K562 (cell line): ENCODE results near the gene PRODH2. TPM values are rescaled to one million over a fixed set of nuclear protein-coding genes. Genes with fewer than 3 reads are reported as not detected.

Source experiments
- ARID1B ChIP-seq: fragments of 450-650 bp; IDR thresholded peaks from 2 replicates; pipeline ENCODE4 v1.6.1; 2016; ENCODE audit warnings: antibody characterized with exemption, mild to moderate bottlenecking, inconsistent platforms
- DMBX1 ChIP-seq: fragments of 250-450 bp; sonication (Bioruptor Pico); IDR thresholded peaks from 2 replicates; pipeline ENCODE4 v1.8.0; 2022; ENCODE audit warnings: inconsistent platforms, mild to moderate bottlenecking, moderate library complexity, borderline replicate concordance
- EP300 ChIP-seq: IDR thresholded peaks from 2 replicates; pipeline ENCODE4 v1.6.1; 2012; ENCODE audit warnings: low read length, improper control_type of control experiment
- GABPA ChIP-seq: fragments of 200-800 bp; sonication (Bioruptor generic); conservative IDR thresholded peaks from 2 replicates; pipeline ENCODE4 v1.6.1; 2016; ENCODE audit warnings: low read depth, missing genetic modification characterization, missing compliant biosample characterization
- HDAC2 ChIP-seq: fragments of 450-650 bp; IDR thresholded peaks from 2 replicates; pipeline ENCODE4 v1.6.1; 2016; ENCODE audit warnings: mild to moderate bottlenecking
- JUND ChIP-seq, 2 experiments: IDR thresholded peaks; 2 replicates in 1 of 2; 3 replicates in 1 of 2; pipeline ENCODE4 v1.6.1; 2011; ENCODE audit warnings: borderline replicate concordance in 2 of 2, low read depth in 2 of 2, low read length in 2 of 2, improper control_type of control experiment in 1 of 2, missing biosample characterization in 1 of 2, missing genetic modification characterization in 1 of 2, missing genetic modification reagents in 1 of 2
- MAZ ChIP-seq, 2 experiments: fragments of 450-650 bp in 1 of 2; sonication (generic) in 1 of 2; formaldehyde crosslinking; IDR thresholded peaks in 1 of 2; conservative IDR thresholded peaks in 1 of 2; 2 replicates each; pipeline versions ENCODE4 v1.4.0 to v1.5.0; 2020; ENCODE audit warnings: mild to moderate bottlenecking in 1 of 2, missing genetic modification reagents in 1 of 2
- MECOM ChIP-seq: fragments of 250-450 bp; sonication (Bioruptor Pico); IDR thresholded peaks from 2 replicates; pipeline ENCODE4 v1.8.0; 2022; ENCODE audit warnings: inconsistent platforms
- MEF2D ChIP-seq: conservative IDR thresholded peaks from 2 replicates; pipeline ENCODE4 v1.6.1; 2016; ENCODE audit warnings: low read depth, missing genetic modification characterization, missing compliant biosample characterization
- MLLT1 ChIP-seq, 2 experiments: fragments of 450-650 bp; IDR thresholded peaks; 2 replicates each; pipeline ENCODE4 v1.6.1; 2016
- MXI1 ChIP-seq: IDR thresholded peaks from 2 replicates; pipeline ENCODE4 v1.6.1; 2011; ENCODE audit warnings: low read depth, mild to moderate bottlenecking, improper control_type of control experiment, low read length
- NR1H2 ChIP-seq: sonication (generic); formaldehyde crosslinking; IDR thresholded peaks from 2 replicates; pipeline ENCODE4 v1.4.0; 2020; ENCODE audit warnings: mild to moderate bottlenecking, missing genetic modification reagents
- SIN3A ChIP-seq, 2 experiments: fragments of 150-350 bp in 1 of 2; IDR thresholded peaks; 2 replicates each; pipeline ENCODE4 v1.6.1; 2011 to 2016; ENCODE audit warnings: borderline replicate concordance in 2 of 2, low read depth in 2 of 2, low read length in 2 of 2, mild to moderate bottlenecking in 2 of 2, moderate library complexity in 2 of 2; ENCODE audit not compliant: control insufficient read depth in 1 of 2
- SIN3B ChIP-seq: fragments of 450-650 bp; IDR thresholded peaks from 2 replicates; pipeline ENCODE4 v1.6.1; 2017; ENCODE audit warnings: low read depth, mild to moderate bottlenecking, moderate library complexity
- SMARCC2 ChIP-seq: fragments of 450-650 bp; IDR thresholded peaks from 2 replicates; pipeline ENCODE4 v1.6.1; 2017; ENCODE audit warnings: antibody characterized with exemption, moderate library complexity, mild to moderate bottlenecking, low read depth
- TCFL5 ChIP-seq: fragments of 250-450 bp; sonication (Bioruptor Pico); conservative IDR thresholded peaks from 2 replicates; pipeline ENCODE4 v1.6.1; 2021; ENCODE audit warnings: mild to moderate bottlenecking, moderate library complexity, matching md5 sums
- TEAD1 ChIP-seq, 2 experiments: fragments of 450-650 bp in 1 of 2; sonication (generic) in 1 of 2; formaldehyde crosslinking; IDR thresholded peaks; 2 replicates each; pipeline versions ENCODE4 v1.4.0 to v1.8.0; 2020 to 2022; ENCODE audit warnings: mild to moderate bottlenecking in 2 of 2, missing genetic modification reagents in 1 of 2
- ZBTB49 ChIP-seq: sonication (generic); formaldehyde crosslinking; IDR thresholded peaks from 2 replicates; pipeline ENCODE4 v1.8.0; 2022; ENCODE audit warnings: missing genetic modification reagents, mild to moderate bottlenecking, borderline replicate concordance
- ZKSCAN8 ChIP-seq: fragments of 200-800 bp; sonication (Bioruptor generic); IDR thresholded peaks from 2 replicates; pipeline ENCODE4 v1.6.1; 2016; ENCODE audit warnings: missing genetic modification characterization, missing compliant biosample characterization
- ZNF24 ChIP-seq: fragments of 450-650 bp; IDR thresholded peaks from 2 replicates; pipeline ENCODE4 v1.6.1; 2016
- ZNF41 ChIP-seq: fragments of 250-450 bp; sonication (Bioruptor Pico); conservative IDR thresholded peaks from 2 replicates; pipeline ENCODE4 v1.4.0; 2020; ENCODE audit warnings: mild to moderate bottlenecking
- ZNF551 ChIP-seq: fragments of 250-450 bp; sonication (Bioruptor Pico); IDR thresholded peaks from 2 replicates; pipeline ENCODE4 v1.5.0; 2021; ENCODE audit warnings: mild to moderate bottlenecking, moderate library complexity
- ZNF584 ChIP-seq: fragments of 200-800 bp; sonication (Bioruptor generic); IDR thresholded peaks from 2 replicates; pipeline ENCODE4 v1.6.1; 2016; ENCODE audit warnings: low read depth, mild to moderate bottlenecking, missing genetic modification characterization, missing compliant biosample characterization
- polyA plus RNA-seq, 8 experiments: library from polyadenylated mRNA; depleted of rRNA in 4 of 8; stranded (reverse) in 5 of 8; unstranded in 3 of 8; fragments of >200 nt; fragmentation: Nextera tagmentation in 2 of 8; fragmentation: Illumina TruSeq in 1 of 8; extraction: Ambion mirVana in 2 of 8; extraction: Trizol in 1 of 8; gene quantifications; 2 replicates each; pipeline versions ENCODE4 v1.2.1 to v1.2.3, GENCODE V29; 2011 to 2014; ENCODE audit warnings: inconsistent platforms in 1 of 8, missing spikeins in 1 of 8
- total RNA-seq, 7 experiments: library from RNA; depleted of rRNA in 6 of 7; stranded (reverse); fragments of >200 nt in 6 of 7; fragmentation: Illumina TruSeq in 2 of 7; extraction: Trizol in 2 of 7; gene quantifications; 2 replicates each; pipeline versions ENCODE4 v1.2.1 to v1.2.3, GENCODE V29; 2011 to 2021; ENCODE audit warnings: low replicate concordance in 1 of 7

PRODH2 gene
- total and polyA plus RNA-seq, 9 of the 15 experiments (the other 6 are each of a cell fraction or from before 2014, with no cell fraction given): not detected

- no peak for TF ChIP-seq ZNF584 (CRISPR knock-in tag)
- no peak for TF ChIP-seq MEF2D (tag)
- no peak for TF ChIP-seq EP300
- TF ChIP-seq NR1H2 (CRISPR knock-in tag): 0 out of 2 replicates have a peak, but pooled peaks have one; percentile 62
- no peak for TF ChIP-seq GABPA
- no peak for TF ChIP-seq MECOM
- TF ChIP-seq ZNF41 (CRISPR knock-in tag): no peak
- no peak for TF ChIP-seq TCFL5 (CRISPR knock-in tag)
- TF ChIP-seq ZKSCAN8 (CRISPR knock-in tag): no peak
- TF ChIP-seq ZNF24: 0 out of 2 replicates have a peak, but pooled peaks have one; percentile 20
- no peak for TF ChIP-seq MLLT1 (IDR thresholded peaks at IDR 0.05)
- peak; percentile 75 to 96 for TF ChIP-seq SIN3A (IDR thresholded peaks at IDR 0.05; ENCODE audit: borderline replicate concordance in 2 of 2, control insufficient read depth in 1 of 2, low read depth in 2 of 2, low read length in 2 of 2)
- no peak for TF ChIP-seq SIN3B
- peak in 1 of 2 experiments; percentile 77; a peak in 1 of 4 replicates for TF ChIP-seq TEAD1 (CRISPR knock-in tag; IDR thresholded peaks at IDR 0.05)
- no peak for TF ChIP-seq ZNF551 (CRISPR knock-in tag)
- no peak for TF ChIP-seq JUND (IDR thresholded peaks at IDR 0.05; ENCODE audit: borderline replicate concordance, low read depth, low read length)
- peak; percentile 32; the same call in 1 of the 3 replicates for TF ChIP-seq JUND (tag; IDR thresholded peaks at IDR 0.05; ENCODE audit: borderline replicate concordance, low read depth, low read length)
- peak; percentile 72; the same call in 1 of the 2 replicates for TF ChIP-seq HDAC2
- TF ChIP-seq ZBTB49 (CRISPR knock-in tag): peak; percentile 65; the same call in 1 of the 2 replicates
- no peak for TF ChIP-seq SMARCC2
- peak; percentile 41; the same call in 1 of the 2 replicates for TF ChIP-seq DMBX1 (CRISPR knock-in tag)
- peak in 1 of 2 experiments; percentile 77; a peak in 2 of 4 replicates for TF ChIP-seq MAZ (CRISPR knock-in tag; conservative IDR thresholded peaks at IDR 0.05 in 1 of 2, IDR thresholded peaks at IDR 0.05 in 1 of 2)
- peak; percentile 67; the same call in 1 of the 2 replicates for TF ChIP-seq MXI1
- no peak for TF ChIP-seq ARID1B
Measured at GRCh38 chr19:35828692-35829301, 16.2 kb upstream of the PRODH2 start (continued).
